ENCODE measurements around the gene FAXC. TPM values are rescaled to one million over a fixed set of nuclear protein-coding genes. Genes with fewer than 3 reads are reported as not detected.

The FAXC gene
- total RNA-seq, 1 donor from 2014 or later, result 23.0 TPM

DNA sequence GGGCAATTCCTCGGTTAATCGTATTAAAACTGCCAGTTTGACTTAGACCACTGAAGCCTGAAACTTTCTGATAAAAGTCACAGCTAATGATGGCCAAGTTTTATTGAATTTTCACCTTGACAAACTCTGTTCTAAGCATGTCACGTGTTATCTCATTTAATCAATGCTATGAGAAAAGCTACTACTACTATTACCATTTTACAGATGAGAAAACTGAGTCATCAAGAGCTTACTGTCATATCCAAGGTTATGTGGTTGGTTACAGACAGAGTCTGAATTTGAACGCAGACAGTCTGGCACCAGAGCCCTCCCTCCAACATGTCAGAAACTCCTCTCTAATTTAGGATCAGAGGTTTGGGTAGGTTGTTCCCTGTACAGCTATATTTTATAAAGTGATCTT lies 4.3 kb downstream of the FAXC start:
- Histone ChIP-seq H3K27ac (no peak overlapping the region), H3K36me3 (no peaks in the 10 kb centered on the region), H3K4me2 (no peak overlapping the region), H3F3A (ENCODE audit: low read depth) (peaks cover 28% of the 10 kb centered on the region), H3K27me3 (peaks cover 5% of the 10 kb centered on the region), H3K79me2 (ENCODE audit: low read depth) (peaks cover 7% of the 10 kb centered on the region), H3K4me3 (no peak overlapping the region), H3K9ac (no peak overlapping the region), H3K4me1 (peaks cover 26% of the 10 kb centered on the region), H3K9me3 (ENCODE audit: low read depth) (no peaks in the 10 kb centered on the region), H2AFZ (replicated peaks) (no peak overlapping the region), H4K20me1 (ENCODE audit: low read depth) (peaks cover 4% of the 10 kb centered on the region)
- DNase-seq (ENCODE audit: low spot score), result no peak
- H3K4me3 Mint-ChIP-seq, result no peak overlapping the region
- peaks cover under 1% of the 10 kb centered on the region for H3K9me3 Mint-ChIP-seq
- peaks cover 28% of the 10 kb centered on the region for H3K4me1 Mint-ChIP-seq
- H3K27me3 Mint-ChIP-seq (ENCODE audit: insufficient read depth, low read depth), result peaks cover 3% of the 10 kb centered on the region
- no peak overlapping the region for H3K27ac Mint-ChIP-seq
- H3K36me3 Mint-ChIP-seq, result peaks cover 7% of the 10 kb centered on the region
- TF ChIP-seq EZH2 (IDR thresholded peaks at IDR 0.05), result no peak
- no peak for TF ChIP-seq EZH2phosphoT487 (IDR thresholded peaks at IDR 0.05)
- TF ChIP-seq, protein P1, sequence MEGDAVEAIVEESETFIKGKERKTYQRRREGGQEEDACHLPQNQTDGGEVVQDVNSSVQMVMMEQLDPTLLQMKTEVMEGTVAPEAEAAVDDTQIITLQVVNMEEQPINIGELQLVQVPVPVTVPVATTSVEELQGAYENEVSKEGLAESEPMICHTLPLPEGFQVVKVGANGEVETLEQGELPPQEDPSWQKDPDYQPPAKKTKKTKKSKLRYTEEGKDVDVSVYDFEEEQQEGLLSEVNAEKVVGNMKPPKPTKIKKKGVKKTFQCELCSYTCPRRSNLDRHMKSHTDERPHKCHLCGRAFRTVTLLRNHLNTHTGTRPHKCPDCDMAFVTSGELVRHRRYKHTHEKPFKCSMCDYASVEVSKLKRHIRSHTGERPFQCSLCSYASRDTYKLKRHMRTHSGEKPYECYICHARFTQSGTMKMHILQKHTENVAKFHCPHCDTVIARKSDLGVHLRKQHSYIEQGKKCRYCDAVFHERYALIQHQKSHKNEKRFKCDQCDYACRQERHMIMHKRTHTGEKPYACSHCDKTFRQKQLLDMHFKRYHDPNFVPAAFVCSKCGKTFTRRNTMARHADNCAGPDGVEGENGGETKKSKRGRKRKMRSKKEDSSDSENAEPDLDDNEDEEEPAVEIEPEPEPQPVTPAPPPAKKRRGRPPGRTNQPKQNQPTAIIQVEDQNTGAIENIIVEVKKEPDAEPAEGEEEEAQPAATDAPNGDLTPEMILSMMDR (IDR thresholded peaks at IDR 0.05), result no peak

DNA sequence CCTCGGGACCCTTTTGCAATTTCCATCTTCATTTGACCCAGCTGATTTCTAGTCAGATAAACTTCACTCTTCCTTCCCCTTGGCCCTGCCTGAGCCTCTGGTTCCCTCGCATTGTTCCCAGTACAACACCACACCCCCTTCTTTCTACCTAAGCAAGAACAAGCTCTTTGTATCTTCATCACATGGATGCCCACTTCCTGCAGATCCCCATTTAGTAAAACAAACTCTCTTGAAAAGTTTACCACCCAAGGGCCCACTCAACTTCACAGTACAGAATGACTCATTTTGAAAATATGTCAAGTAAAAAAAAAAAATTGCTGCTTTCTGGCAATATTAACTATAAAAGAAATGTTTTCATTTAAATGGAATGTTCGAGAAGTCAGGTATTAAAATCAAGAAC lies 5.2 kb downstream of the FAXC start:
- Histone ChIP-seq H3K27me3 (no peaks in the 10 kb centered on the region), H3K4me1 (peaks cover 23% of the 10 kb centered on the region), H4K20me1 (ENCODE audit: low read depth) (peaks cover 4% of the 10 kb centered on the region), H3K79me2 (ENCODE audit: low read depth) (peaks cover 7% of the 10 kb centered on the region), H3K36me3 (no peaks in the 10 kb centered on the region), H3K27ac (no peak overlapping the region), H2AFZ (replicated peaks) (no peak overlapping the region), H3K9me3 (ENCODE audit: low read depth) (no peaks in the 10 kb centered on the region), H3K4me2 (no peak overlapping the region), H3K9ac (no peak overlapping the region), H3K4me3 (no peak overlapping the region), H3F3A (ENCODE audit: low read depth) (peaks cover 24% of the 10 kb centered on the region)
- no peak for TF ChIP-seq EZH2phosphoT487 (IDR thresholded peaks at IDR 0.05)
- TF ChIP-seq, protein P1 (IDR thresholded peaks at IDR 0.05), result no peak
- TF ChIP-seq EZH2 (IDR thresholded peaks at IDR 0.05), result no peak
- no peak for DNase-seq (ENCODE audit: low spot score)
- H3K9me3 Mint-ChIP-seq, result no peaks in the 10 kb centered on the region
- H3K36me3 Mint-ChIP-seq, result peaks cover 7% of the 10 kb centered on the region
- H3K27me3 Mint-ChIP-seq (ENCODE audit: insufficient read depth, low read depth), result peaks cover 3% of the 10 kb centered on the region
- H3K4me1 Mint-ChIP-seq, result peaks cover 27% of the 10 kb centered on the region
- no peak overlapping the region for H3K4me3 Mint-ChIP-seq
- H3K27ac Mint-ChIP-seq, result no peak overlapping the region

DNA sequence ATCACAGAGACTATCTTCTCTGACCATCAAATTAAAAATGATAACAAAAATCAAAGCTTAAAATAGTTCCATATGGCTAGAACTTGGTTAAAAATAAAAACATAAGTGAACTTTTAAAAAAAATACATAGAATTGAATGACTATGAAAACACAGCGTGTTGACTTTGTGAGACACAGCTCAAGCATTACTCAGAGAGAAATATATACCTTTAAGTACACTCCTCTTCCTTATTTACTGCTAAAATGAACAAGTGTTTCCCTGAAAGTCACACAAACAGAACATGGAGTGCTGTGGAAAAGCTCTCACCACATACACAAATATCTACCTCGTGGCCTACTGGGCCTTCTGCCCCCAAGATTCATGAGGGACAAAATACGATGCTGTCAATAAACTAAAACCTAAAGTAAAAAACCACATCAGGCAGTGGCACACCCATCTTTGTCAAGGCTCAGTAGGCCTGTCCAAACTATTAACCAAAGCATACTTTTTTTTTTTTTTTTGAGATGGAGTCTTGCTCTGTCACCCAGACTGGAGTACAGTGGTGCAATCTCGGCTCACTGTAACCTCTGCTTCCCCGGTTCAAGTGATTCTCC lies 7.5 kb downstream of the FAXC start:
- DNase-seq (ENCODE audit: low spot score), result no peak
- H3F3A ChIP-seq (ENCODE audit: low read depth), result peaks cover 1% of the 10 kb centered on the region
- H3K27me3 ChIP-seq, result no peaks in the 10 kb centered on the region
- H3K4me1 ChIP-seq, result peaks cover 7% of the 10 kb centered on the region
- TF ChIP-seq EZH2phosphoT487 (IDR thresholded peaks at IDR 0.05) (no peak), EZH2 (IDR thresholded peaks at IDR 0.05) (no peak)
- TF ChIP-seq, protein P1 (IDR thresholded peaks at IDR 0.05), result no peak
- no peaks in the 10 kb centered on the region for H3K9me3 Mint-ChIP-seq
- H3K27me3 Mint-ChIP-seq (ENCODE audit: insufficient read depth, low read depth), result no peaks in the 10 kb centered on the region
- H2AFZ ChIP-seq (replicated peaks), result no peak overlapping the region
- H3K79me2 ChIP-seq (ENCODE audit: low read depth), result no peaks in the 10 kb centered on the region
- no peak overlapping the region for H3K4me2 ChIP-seq
- peaks cover 22% of the 10 kb centered on the region for H3K4me1 Mint-ChIP-seq
- H3K4me3 Mint-ChIP-seq, result no peak overlapping the region
- no peak overlapping the region for H3K9ac ChIP-seq
- H3K27ac Mint-ChIP-seq, result no peak overlapping the region
- peaks cover 7% of the 10 kb centered on the region for H3K36me3 Mint-ChIP-seq
- H3K9me3 ChIP-seq (ENCODE audit: low read depth), result no peaks in the 10 kb centered on the region
- H3K27ac ChIP-seq, result no peak overlapping the region
- no peaks in the 10 kb centered on the region for H3K36me3 ChIP-seq
- H4K20me1 ChIP-seq (ENCODE audit: low read depth), result peaks cover 4% of the 10 kb centered on the region
- no peak overlapping the region for H3K4me3 ChIP-seq

Measured in neural progenitor cell (in vitro differentiated cells).